GM20000 (cell line): ENCODE data around the gene STK24.

Source experiments
- DNase-seq: peaks from one replicate; pipeline ENCODE4 v3.0.0; 2012; ENCODE audit warnings: low spot score
- TF ChIP-seq, protein P1 (sequence below): IDR thresholded peaks from 2 replicates; pipeline ENCODE4 v1.5.1; 2012; ENCODE audit warnings: mild to moderate bottlenecking, control low read depth; ENCODE audit errors: extremely low read depth, missing control alignments

Gene STK24

GRCh38 chr13:98405107-98405571, 171.8 kb downstream of the STK24 start:
- TF ChIP-seq, protein P1, sequence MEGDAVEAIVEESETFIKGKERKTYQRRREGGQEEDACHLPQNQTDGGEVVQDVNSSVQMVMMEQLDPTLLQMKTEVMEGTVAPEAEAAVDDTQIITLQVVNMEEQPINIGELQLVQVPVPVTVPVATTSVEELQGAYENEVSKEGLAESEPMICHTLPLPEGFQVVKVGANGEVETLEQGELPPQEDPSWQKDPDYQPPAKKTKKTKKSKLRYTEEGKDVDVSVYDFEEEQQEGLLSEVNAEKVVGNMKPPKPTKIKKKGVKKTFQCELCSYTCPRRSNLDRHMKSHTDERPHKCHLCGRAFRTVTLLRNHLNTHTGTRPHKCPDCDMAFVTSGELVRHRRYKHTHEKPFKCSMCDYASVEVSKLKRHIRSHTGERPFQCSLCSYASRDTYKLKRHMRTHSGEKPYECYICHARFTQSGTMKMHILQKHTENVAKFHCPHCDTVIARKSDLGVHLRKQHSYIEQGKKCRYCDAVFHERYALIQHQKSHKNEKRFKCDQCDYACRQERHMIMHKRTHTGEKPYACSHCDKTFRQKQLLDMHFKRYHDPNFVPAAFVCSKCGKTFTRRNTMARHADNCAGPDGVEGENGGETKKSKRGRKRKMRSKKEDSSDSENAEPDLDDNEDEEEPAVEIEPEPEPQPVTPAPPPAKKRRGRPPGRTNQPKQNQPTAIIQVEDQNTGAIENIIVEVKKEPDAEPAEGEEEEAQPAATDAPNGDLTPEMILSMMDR = no peak
- DNase-seq = no peak

DNA sequence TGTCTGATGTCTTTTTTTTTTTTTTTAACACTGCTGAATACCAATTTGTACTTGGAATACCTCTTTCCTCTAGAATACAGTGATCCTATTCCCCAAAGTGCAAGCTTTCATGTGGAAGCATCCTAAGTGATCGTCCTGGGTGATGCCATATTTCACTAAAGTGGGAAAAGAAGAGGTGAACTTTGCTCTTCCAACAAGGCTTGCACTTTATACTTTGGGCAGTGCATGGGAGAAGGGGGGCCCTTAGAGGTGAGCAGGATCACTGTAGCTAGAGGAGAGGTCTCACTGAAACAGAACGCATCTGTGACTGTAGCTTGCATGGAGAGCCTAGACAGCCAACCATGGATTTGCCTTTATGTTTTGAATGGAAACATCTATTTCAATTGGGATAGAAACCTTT, 173.8 kb downstream of the STK24 start:
- TF ChIP-seq, protein P1 = no peak
- DNase-seq = no peak

DNA sequence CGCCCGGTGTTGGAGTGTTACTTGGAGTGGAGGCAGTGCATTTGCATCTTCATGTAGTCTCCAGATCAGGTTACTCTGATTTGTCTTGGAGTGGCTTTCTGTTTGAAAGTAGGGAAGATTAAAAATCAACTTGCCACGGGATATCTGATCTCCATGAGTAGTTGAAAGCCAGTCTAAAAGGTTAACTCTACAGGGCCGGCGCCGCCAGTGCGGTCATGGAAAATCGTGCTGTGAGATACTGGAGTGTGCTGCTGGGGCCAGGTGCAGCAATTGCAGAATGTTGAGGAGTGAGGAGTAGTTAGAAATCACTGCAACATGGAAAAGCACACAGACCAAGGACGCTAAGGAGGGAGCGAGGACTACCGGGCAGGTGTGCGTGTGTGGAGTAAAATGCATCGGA, 175.0 kb downstream of the STK24 start:
- TF ChIP-seq, protein P1 = no peak
- no peak for DNase-seq

DNA sequence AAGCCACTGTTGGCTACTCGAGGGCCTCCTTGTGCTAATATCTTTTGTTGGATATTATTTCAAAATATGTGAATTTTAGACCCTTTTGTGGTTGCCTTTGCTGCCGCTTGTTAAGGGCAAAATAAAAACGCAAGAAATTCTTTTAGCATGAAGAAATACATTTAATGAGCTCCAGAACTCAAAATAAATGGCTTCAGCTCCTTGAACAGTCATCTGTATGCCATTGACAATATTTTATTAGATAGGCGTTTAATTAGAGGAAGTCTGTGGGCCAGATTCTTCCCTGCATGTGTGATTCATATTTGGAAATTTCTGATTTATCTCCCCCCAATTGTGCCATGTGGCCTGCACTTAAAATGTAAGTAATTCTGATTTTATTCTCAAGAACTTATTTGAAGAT, 177.2 kb downstream of the STK24 start:
- no peak for DNase-seq
- TF ChIP-seq, protein P1 = no peak

- DNase-seq = no peak
- TF ChIP-seq, protein P1 = no peak
Measured at GRCh38 chr13:98398581-98398980, 178.3 kb downstream of the STK24 start.

DNA sequence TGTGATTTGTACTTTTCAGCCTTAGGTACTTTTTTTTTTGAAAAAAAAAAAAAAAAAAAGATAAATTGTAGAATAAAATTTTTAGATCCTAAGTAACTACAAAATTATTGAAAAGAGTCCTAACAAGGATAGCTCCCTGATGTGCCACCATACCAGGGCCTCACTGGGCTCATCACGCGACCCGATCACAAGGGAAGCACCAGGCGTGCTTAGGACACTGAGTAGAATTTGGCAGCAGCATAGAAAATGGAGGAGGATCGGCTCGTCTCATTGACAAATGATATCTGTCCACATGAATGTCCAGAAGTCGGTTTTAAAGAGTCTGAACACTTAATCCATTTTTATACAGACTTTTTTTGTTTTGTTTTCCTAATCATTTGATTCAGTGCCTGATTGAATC, 179.0 kb downstream of the STK24 start:
- TF ChIP-seq, protein P1 = no peak
- DNase-seq = no peak

DNA sequence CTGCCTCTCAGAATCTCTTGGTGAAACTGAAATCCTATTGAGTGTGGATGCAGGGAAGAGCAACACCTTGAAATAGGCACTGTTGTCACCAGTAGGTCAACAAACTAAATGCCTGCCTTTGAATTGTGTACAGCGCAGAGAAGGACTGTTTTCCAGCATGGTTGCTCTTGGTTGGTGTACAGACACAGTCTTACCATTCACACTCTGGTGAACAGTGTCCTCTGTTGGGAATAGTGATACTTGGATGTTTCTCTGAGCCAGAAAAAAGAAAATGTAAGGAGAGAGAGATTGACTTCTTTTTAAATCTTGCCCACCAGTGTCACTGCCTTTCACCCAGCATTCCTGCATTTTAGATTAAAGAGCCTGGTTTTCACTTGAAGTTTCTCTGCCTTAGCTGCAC, 179.7 kb downstream of the STK24 start:
- TF ChIP-seq, protein P1 = no peak
- DNase-seq = no peak
